COLO668 (cell line): ENCODE results near the gene GTPBP2.
A peak's percentile ranks its signal among the peaks of the same experiment; 100 is the strongest.
"Not testable (repeated sequence)": the region's sequence is repeated elsewhere in the genome, so short reads cannot be mapped to it uniquely, and the experiment has no call there.

Experiments
- DNase-seq: peaks from one replicate; lab custom pipeline; 2025; ENCODE audit not compliant: unreplicated experiment; lab: John Stamatoyannopoulos, UW

Gene GTPBP2

GRCh38 chr6:43662948-43663347 lies 33.9 kb upstream of the GTPBP2 start:
- not testable (repeated sequence) for DNase-seq

- DNase-seq, result no peak
Observed at GRCh38 chr6:43658161-43658560, 29.1 kb upstream of the GTPBP2 start.

GRCh38 chr6:43657221-43657802 lies 28.2 kb upstream of the GTPBP2 start:
- no peak for DNase-seq

- DNase-seq, result not testable (repeated sequence)
Observed at GRCh38 chr6:43652822-43653221, 23.8 kb upstream of the GTPBP2 start.

- no peak for DNase-seq
Observed at GRCh38 chr6:43648248-43648647, 19.2 kb upstream of the GTPBP2 start.

- DNase-seq, result no peak
Observed at GRCh38 chr6:43647613-43648012, 18.5 kb upstream of the GTPBP2 start.

- DNase-seq, result no peak
Observed at GRCh38 chr6:43645613-43645964, 16.5 kb upstream of the GTPBP2 start.

- peak; percentile 21 for DNase-seq
Observed at GRCh38 chr6:43644940-43645612, 16.0 kb upstream of the GTPBP2 start, which contains the start of gene RSPH9. RSPH9 (plus strand) TSS chr6:43645036; CDS start chr6:43645099, 63 bp downstream.

GRCh38 chr6:43639984-43640800 lies 11.1 kb upstream of the GTPBP2 start:
- DNase-seq, result no peak

GRCh38 chr6:43636308-43636659 lies 7.2 kb upstream of the GTPBP2 start:
- DNase-seq, result peak; percentile 3

GRCh38 chr6:43635387-43636307 lies 6.6 kb upstream of the GTPBP2 start, which contains the start of gene MAD2L1BP:
MAD2L1BP (plus strand) TSS chr6:43635840; CDS start chr6:43635876, 36 bp downstream.
- peak; percentile 82 for DNase-seq

- DNase-seq, result no peak
Observed at GRCh38 chr6:43634702-43635303, 5.7 kb upstream of the GTPBP2 start.

GRCh38 chr6:43633002-43633401 lies 3.9 kb upstream of the GTPBP2 start:
- not testable (repeated sequence) for DNase-seq

- no peak for DNase-seq
Observed at GRCh38 chr6:43630980-43631619, 2.0 kb upstream of the GTPBP2 start.

GRCh38 chr6:43629505-43630300 lies 639 bp upstream of the GTPBP2 start:
- peak; percentile 88 for DNase-seq

GRCh38 chr6:43628393-43629103 lies 516 bp downstream of the GTPBP2 start:
- peak; percentile 26 for DNase-seq

- peak; percentile 77 for DNase-seq
Observed at GRCh38 chr6:43627008-43627825, 1.8 kb downstream of the GTPBP2 start.
